NB4 (cell line): ENCODE measurements around the gene TAS2R1.

Experiments used
- POLR2A ChIP-seq: IDR thresholded peaks from 2 replicates; pipeline ENCODE4 v1.6.1; 2011; ENCODE audit warnings: mild to moderate bottlenecking; ENCODE audit not compliant: insufficient read length; ENCODE audit errors: extremely low read depth
- TF ChIP-seq, protein P1 (sequence below): IDR thresholded peaks from one replicate; pipeline ENCODE4 v1.5.1; 2012; ENCODE audit warnings: low read depth, low read length

DNA sequence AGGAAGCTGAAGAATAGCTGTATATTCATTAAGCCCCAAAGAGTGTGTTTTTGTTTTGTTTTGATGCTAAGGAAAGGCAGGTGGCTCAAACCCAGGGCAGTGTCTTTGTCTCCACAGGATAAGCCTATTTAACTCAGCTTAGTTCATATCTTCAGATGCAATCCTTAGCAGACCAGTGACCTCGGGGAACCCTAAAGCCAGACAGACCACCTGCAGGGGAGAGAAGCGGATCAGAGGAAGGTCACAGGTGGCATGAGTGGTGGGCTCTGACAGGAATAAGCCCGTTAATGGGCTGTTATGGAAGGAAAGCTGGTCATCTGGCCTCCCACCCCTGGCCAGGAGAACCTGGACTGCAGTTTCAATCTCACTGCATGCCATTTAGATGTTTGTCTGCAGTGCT lies 30.8 kb downstream of the TAS2R1 start:
- TF ChIP-seq, protein P1, sequence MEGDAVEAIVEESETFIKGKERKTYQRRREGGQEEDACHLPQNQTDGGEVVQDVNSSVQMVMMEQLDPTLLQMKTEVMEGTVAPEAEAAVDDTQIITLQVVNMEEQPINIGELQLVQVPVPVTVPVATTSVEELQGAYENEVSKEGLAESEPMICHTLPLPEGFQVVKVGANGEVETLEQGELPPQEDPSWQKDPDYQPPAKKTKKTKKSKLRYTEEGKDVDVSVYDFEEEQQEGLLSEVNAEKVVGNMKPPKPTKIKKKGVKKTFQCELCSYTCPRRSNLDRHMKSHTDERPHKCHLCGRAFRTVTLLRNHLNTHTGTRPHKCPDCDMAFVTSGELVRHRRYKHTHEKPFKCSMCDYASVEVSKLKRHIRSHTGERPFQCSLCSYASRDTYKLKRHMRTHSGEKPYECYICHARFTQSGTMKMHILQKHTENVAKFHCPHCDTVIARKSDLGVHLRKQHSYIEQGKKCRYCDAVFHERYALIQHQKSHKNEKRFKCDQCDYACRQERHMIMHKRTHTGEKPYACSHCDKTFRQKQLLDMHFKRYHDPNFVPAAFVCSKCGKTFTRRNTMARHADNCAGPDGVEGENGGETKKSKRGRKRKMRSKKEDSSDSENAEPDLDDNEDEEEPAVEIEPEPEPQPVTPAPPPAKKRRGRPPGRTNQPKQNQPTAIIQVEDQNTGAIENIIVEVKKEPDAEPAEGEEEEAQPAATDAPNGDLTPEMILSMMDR, result no peak
- TF ChIP-seq POLR2A, result no peak
